GM12872 (cell line): ENCODE data around the gene EEF1A2.

Experiments used
- TF ChIP-seq, protein P1 (sequence below): IDR thresholded peaks from 3 replicates; pipeline ENCODE4 v1.5.1; 2011; ENCODE audit warnings: low read depth, mild to moderate bottlenecking, low read length, moderate library complexity; ENCODE audit not compliant: insufficient read depth

The EEF1A2 gene

DNA sequence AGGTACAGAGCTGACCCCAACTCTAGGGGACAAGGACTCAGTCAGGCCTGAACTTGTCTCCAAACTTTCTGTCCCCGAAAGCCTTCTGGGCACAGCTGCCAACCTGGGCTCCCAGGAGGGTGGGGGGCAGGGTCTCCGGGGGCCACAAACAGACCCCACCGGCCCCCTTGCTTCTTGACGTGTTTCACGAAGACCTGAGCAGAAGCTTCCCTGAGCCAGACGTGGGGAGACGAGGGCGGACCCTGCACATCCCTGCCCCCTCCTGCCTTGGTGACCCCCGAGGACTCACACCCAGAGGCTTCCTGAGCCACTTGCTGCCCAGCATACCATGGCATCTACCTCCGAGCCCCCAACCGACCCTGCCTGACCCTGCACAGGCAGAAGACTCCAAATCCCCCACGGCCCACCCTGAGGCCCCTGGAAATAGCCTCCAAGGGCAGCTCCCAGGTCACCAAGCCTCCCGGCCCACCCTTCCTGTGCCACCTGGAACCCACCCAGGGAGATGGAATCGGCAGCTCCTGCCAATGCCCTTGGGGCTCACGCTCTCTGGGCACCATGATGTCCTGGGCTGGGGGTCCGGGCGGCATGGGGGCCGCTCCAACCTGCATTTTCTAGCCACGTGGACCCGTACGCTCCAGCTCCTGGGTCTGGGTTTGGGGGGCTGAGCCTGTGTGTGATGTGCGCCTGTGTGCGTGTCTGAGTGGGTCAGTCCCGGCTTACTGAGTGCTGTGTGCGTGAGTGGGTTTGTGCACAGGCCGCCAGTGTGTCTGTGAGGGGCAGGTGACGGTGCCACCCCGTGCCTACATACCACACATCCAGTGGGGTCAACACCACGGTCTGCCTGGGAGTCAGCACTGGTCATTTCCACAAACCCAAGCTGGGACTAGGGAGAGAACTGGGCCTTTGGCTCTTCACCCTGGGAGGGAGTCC lies 40.8 kb upstream of the EEF1A2 start:
- TF ChIP-seq, protein P1, sequence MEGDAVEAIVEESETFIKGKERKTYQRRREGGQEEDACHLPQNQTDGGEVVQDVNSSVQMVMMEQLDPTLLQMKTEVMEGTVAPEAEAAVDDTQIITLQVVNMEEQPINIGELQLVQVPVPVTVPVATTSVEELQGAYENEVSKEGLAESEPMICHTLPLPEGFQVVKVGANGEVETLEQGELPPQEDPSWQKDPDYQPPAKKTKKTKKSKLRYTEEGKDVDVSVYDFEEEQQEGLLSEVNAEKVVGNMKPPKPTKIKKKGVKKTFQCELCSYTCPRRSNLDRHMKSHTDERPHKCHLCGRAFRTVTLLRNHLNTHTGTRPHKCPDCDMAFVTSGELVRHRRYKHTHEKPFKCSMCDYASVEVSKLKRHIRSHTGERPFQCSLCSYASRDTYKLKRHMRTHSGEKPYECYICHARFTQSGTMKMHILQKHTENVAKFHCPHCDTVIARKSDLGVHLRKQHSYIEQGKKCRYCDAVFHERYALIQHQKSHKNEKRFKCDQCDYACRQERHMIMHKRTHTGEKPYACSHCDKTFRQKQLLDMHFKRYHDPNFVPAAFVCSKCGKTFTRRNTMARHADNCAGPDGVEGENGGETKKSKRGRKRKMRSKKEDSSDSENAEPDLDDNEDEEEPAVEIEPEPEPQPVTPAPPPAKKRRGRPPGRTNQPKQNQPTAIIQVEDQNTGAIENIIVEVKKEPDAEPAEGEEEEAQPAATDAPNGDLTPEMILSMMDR, result no peak

DNA sequence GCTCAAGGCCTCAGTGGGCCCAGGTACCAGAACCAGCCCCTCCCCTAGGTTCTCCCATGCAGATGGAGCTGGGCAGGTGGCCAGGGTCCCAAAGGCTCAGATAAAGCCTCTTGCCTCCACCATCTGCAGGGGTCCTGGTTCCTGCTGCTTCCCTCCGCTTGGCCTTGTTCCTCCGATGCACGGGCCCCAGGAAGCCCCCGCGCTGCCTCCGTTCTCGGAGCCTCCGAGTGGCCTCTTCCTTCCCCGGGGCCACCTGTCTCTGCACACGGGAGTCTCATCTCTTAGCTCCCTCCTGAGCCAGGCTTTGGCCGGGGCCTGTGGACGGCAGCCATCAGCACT lies 40.2 kb upstream of the EEF1A2 start:
- TF ChIP-seq, protein P1, result no peak

DNA sequence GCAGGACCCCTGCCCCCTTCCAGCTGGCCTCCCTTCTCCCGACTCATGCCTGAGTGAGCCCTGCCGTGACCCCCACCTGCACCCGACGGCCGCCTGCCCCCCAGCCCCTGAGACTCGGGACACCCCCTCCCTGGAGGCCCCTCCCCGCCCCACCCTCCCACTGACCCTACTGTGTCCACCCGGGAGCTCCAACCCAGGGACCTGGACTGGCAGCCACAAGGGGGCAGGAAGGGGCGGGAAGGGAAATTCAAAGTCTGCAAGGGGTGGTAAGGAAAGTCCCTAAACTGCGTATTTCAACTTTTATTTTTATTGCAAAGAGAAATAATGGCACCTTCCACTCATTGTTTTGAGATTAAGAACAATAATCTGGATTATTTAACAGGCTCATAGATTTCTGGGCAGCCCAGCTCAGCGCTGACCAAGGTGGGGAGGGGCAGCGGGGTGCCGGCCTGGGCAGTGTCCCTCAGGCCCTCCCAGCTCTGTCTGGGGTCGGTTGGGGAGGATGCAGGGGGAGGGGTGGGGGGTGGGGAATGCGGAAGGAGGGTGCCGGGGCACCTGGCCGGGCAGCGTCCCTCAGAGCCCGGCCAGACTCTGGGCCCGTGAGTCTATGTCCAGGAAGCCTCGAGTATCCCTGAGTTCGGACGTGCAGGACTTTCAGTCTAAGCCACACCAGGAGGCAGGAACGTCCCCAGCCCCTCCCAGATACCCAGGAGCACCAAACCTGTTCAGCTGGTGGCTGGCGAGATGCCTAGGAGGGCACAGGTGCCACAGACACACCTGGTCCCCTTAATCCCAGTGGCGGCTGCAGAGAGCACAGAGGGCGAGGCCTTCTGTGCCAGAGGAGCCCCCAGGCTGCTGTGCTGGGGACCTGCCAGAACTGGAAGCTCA lies 39.6 kb upstream of the EEF1A2 start:
- TF ChIP-seq, protein P1, result no peak

DNA sequence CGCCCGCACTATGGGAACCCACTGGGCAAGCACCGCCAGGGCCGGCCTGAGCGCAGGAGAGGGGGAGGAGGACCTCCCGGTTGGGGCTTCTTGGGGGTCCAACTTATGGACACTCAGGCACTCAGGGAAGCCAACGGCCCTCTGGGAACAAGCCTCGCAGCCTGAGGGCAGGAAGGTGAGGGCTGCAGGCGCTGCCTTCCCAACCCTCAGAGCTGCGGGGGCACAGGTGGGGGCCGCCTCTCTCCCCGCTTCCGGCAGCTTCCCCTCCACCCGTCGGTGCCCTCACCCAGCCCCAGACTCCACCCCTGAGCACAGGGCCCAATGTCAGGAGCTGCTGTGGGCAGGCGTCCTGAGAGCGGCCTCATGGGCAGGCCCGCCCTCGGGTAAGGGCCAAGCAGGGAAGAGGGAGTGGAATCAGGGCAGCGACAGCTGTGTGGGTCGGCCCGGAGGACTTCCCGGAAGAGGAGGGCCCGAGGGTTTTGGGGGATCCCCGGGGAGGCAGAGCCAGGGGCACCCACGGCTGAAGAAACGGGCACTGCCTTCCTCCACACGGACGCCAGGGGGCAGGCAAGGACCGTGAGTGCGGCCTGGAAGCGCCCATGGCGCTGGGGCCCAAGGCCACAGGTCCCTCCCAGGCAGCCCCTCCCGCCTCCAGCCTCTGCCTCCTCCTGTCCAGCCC lies 38.8 kb upstream of the EEF1A2 start:
- TF ChIP-seq, protein P1, result peak; percentile 97

DNA sequence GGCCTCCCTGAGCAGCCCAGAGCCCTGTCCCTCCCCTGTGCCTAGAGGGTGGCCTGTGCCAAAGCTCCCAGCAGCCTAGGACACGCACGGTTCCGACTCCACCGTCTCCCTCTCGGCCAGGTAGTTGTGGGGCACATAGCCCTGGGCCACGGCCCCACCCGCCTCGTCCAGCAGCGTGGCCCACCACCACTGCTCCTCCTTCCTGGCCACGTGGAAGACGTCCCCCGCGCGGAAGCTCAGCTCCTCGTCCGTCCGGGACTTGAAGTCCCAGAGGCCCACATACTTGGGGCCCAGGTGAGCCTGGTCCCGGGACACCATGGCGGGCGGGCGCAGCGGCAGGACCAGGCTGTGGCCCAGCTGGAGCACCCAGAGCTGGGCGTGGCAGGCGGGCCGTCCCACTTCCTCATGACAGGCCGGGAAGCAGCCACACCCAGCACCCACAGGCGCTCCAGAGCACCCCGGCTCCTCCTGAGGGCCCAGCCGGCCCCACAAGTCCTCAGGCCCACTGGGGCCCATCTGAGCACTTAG lies 38.2 kb upstream of the EEF1A2 start, which contains the start of gene PTK6:
Gene PTK6 (minus strand): TSS at position 380 of the 528 bp plus-strand sequence. CDS start 62 bp downstream, at position 318.
- TF ChIP-seq, protein P1, result no peak

DNA sequence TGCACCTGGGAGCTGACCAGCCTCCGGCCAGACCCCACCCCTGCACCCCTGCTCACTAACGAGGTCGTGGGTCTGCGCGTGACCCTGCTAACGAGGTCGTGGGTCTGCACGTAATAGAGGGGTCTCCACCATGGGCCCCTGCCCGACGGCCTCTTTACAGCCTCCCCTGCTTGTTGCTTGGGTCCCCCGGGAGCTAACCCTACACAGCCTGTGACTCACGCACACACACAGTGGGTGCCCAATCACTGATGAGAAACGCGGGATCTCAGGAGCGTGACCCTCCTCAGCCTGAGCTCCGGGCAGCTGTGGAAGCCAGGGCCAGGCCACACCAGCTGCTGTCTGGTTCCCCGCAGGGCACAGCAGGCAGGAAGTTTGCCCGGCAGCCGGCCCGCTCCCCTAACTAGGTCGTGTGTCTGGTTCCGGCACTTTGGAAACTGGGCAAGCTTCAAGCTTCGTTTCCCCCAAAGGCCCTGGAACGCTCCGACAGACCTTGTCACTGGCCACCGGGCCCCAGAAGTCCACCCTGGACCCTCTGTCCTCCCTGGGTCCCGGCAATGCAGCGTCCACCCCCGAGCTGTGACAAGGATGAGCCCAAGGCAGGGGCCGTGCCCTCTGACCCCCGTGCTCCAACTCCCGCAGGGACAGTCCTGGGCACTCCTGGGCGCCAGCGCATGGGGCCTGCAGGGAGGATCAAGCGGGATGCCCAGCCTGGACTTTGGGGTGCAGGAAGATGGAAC lies 37.5 kb upstream of the EEF1A2 start:
- TF ChIP-seq, protein P1, result no peak
